HCT116 (cell line): ENCODE results near the gene HSP90AB1. TPM values are rescaled to one million over a fixed set of nuclear protein-coding genes. Genes with fewer than 3 reads are reported as not detected.

Experiments used
- ATAC-seq: fragments of 200-7000 bp; cut with Tn5 transposase; 2 replicates; pipeline ENCODE4 v1.9.1; 2020; ENCODE audit warnings: mild to moderate bottlenecking, moderate library complexity
- BruUV-seq: library from RNA; stranded (reverse); fragments of 400-500 nt; replicated peaks from 2 replicates; lab custom pipeline; 2021; lab: Mats Ljungman, UMichigan
- CTCF ChIA-PET: fragments of 300-600 bp; sonication (Branson Sonifier 250); formaldehyde crosslinking; loops from one replicate; lab custom pipeline; 2021; ENCODE audit warnings: antibody characterized with exemption; lab: Charles Lee
- POLR2A ChIA-PET: fragments of 300-600, 350-600 bp; sonication (Branson Sonifier 250); formaldehyde crosslinking; loops from one replicate; lab custom pipeline; 2021; ENCODE audit warnings: antibody characterized with exemption; lab: Charles Lee
- RAD21 ChIA-PET, 2 experiments: fragments of 300-600 bp; sonication (Branson Sonifier 250); formaldehyde crosslinking; loops; one replicate each; lab custom pipeline; 2023; ENCODE audit warnings: low total read pairs in 2 of 2; ENCODE audit not compliant: uncharacterized antibody in 2 of 2, unreplicated experiment in 2 of 2, low non-redundant PET in 1 of 2; lab: Charles Lee
- DNase-seq: peaks from one replicate; pipeline ENCODE4 v3.0.0-alpha.2; 2010; ENCODE audit warnings: low read depth, low spot score
- H2AFZ ChIP-seq: fragments of 200-600 bp; shearing (Covaris generic), sonication (generic); 2 replicates; pipeline ENCODE4 v1.6.1; 2017; ENCODE audit warnings: low read depth, mixed run types, mixed read lengths, antibody characterized with exemption, low read length; ENCODE audit not compliant: poor library complexity, severe bottlenecking
- H3K27ac ChIP-seq: 2 replicates; pipeline ENCODE4 v1.5.1; 2012; ENCODE audit warnings: low read depth, low read length
- H3K27me3 ChIP-seq: fragments of 200-600 bp; sonication (generic); 2 replicates; pipeline ENCODE4 v1.6.1; 2016; ENCODE audit warnings: mixed run types, low read length, mixed read lengths; ENCODE audit not compliant: insufficient read depth
- H3K36me3 ChIP-seq, 2 experiments: fragments of 200-500 bp in 1 of 2; fragments of 200-600 bp in 1 of 2; sonication (Bioruptor generic) in 1 of 2; sonication (generic) in 1 of 2; 2 replicates each; pipeline versions ENCODE4 v1.5.1 to v1.6.1; 2014 to 2016; ENCODE audit warnings: low read length in 2 of 2, inconsistent platforms in 1 of 2, mixed read lengths in 1 of 2, mixed run types in 1 of 2; ENCODE audit not compliant: insufficient read depth in 2 of 2, control insufficient read depth in 1 of 2
- H3K4me1 ChIP-seq, 2 experiments: fragments of 200-600 bp in 1 of 2; sonication (generic) in 1 of 2; 2 replicates each; pipeline versions ENCODE4 v1.5.1 to v1.6.1; 2012 to 2017; ENCODE audit warnings: low read length in 2 of 2, inconsistent platforms in 1 of 2, mild to moderate bottlenecking in 1 of 2, mixed read lengths in 1 of 2, mixed run types in 1 of 2, moderate library complexity in 1 of 2; ENCODE audit not compliant: insufficient read depth in 2 of 2, control insufficient read depth in 1 of 2
- H3K4me2 ChIP-seq: fragments of 200-600 bp; sonication (generic); 2 replicates; pipeline ENCODE4 v1.6.1; 2017; ENCODE audit warnings: mixed run types, low read length, mixed read lengths
- H3K4me3 ChIP-seq, 2 experiments: fragments of 200-600 bp in 1 of 2; sonication (generic) in 1 of 2; replicated peaks in 1 of 2; 2 replicates each; pipeline ENCODE4 v1.5.1; 2011 to 2016; ENCODE audit warnings: low read length in 2 of 2, control low read depth in 1 of 2, low read depth in 1 of 2, mild to moderate bottlenecking in 1 of 2, mixed read lengths in 1 of 2, mixed run types in 1 of 2
- H3K79me2 ChIP-seq: fragments of 200-600 bp; sonication (generic); 2 replicates; pipeline ENCODE4 v1.6.1; 2017; ENCODE audit warnings: mild to moderate bottlenecking, mixed run types, low read length, moderate library complexity, mixed read lengths; ENCODE audit not compliant: insufficient read depth
- H3K9ac ChIP-seq: fragments of 200-600 bp; sonication (generic); 2 replicates; pipeline ENCODE4 v1.6.1; 2016; ENCODE audit warnings: low read length, mixed read lengths
- H3K9me2 ChIP-seq: fragments of 200-600 bp; sonication (generic), shearing (Covaris generic); 2 replicates; pipeline ENCODE4 v1.6.1; 2017; ENCODE audit warnings: mixed run types, mild to moderate bottlenecking, moderate library complexity; ENCODE audit not compliant: insufficient read depth
- H3K9me3 ChIP-seq, 2 experiments: fragments of 200-500 bp in 1 of 2; fragments of 200-600 bp in 1 of 2; sonication (Bioruptor generic) in 1 of 2; sonication (generic) in 1 of 2; 2 replicates each; pipeline ENCODE4 v1.6.1; 2014 to 2017; ENCODE audit warnings: low read length in 2 of 2, mixed read lengths in 2 of 2, inconsistent platforms in 1 of 2, low read depth in 1 of 2, mild to moderate bottlenecking in 1 of 2, mixed run types in 1 of 2, moderate library complexity in 1 of 2; ENCODE audit not compliant: control insufficient read depth in 1 of 2, insufficient read depth in 1 of 2
- H4K20me1 ChIP-seq: fragments of 200-600 bp; sonication (generic), shearing (Covaris generic); 2 replicates; pipeline ENCODE4 v1.6.1; 2017; ENCODE audit warnings: mixed run types, mild to moderate bottlenecking, moderate library complexity; ENCODE audit not compliant: insufficient read depth
- ATF3 ChIP-seq: IDR thresholded peaks from 2 replicates; pipeline ENCODE4 v1.6.1; 2012
- CBX3 ChIP-seq: IDR thresholded peaks from 2 replicates; pipeline ENCODE4 v1.6.1; 2012; ENCODE audit warnings: low read depth
- CEBPB ChIP-seq: IDR thresholded peaks from 2 replicates; pipeline ENCODE4 v1.6.1; 2012; ENCODE audit warnings: low read depth
- CTCF ChIP-seq, 3 experiments: fragments of 200-600 bp in 1 of 3; sonication (generic) in 1 of 3; IDR thresholded peaks in 2 of 3; conservative IDR thresholded peaks in 1 of 3; 2 replicates each; pipeline ENCODE4 v1.5.1; 2012 to 2017; ENCODE audit warnings: low read depth in 2 of 3, low read length in 2 of 3, antibody characterized with exemption in 1 of 3, borderline replicate concordance in 1 of 3, control low read depth in 1 of 3, mild to moderate bottlenecking in 1 of 3, mixed read lengths in 1 of 3, mixed run types in 1 of 3, moderate library complexity in 1 of 3; ENCODE audit not compliant: insufficient read depth in 1 of 3
- ELF1 ChIP-seq: IDR thresholded peaks from 2 replicates; pipeline ENCODE4 v1.6.1; 2012; ENCODE audit warnings: low read depth, borderline replicate concordance
- EZH2 ChIP-seq: fragments of 200-600 bp; sonication (generic); IDR thresholded peaks from 2 replicates; pipeline ENCODE4 v1.6.1; 2017; ENCODE audit warnings: antibody characterized with exemption, mixed run types
- EZH2phosphoT487 ChIP-seq: fragments of 200-600 bp; IDR thresholded peaks from 2 replicates; pipeline ENCODE4 v1.6.1; 2018; ENCODE audit warnings: antibody characterized with exemption, borderline replicate concordance
- FOSL1 ChIP-seq: IDR thresholded peaks from 2 replicates; pipeline ENCODE4 v1.6.1; 2012; ENCODE audit warnings: low read depth
- JUND ChIP-seq: IDR thresholded peaks from 2 replicates; pipeline ENCODE4 v1.6.1; 2012
- POLR2A ChIP-seq: IDR thresholded peaks from 2 replicates; pipeline ENCODE4 v1.7.0; 2011; ENCODE audit warnings: borderline replicate concordance; ENCODE audit not compliant: insufficient read depth, insufficient read length; ENCODE audit errors: extremely low read depth
- POLR2AphosphoS5 ChIP-seq: IDR thresholded peaks from 2 replicates; pipeline ENCODE4 v1.6.1; 2011; ENCODE audit warnings: mild to moderate bottlenecking, low read depth, low read length, moderate library complexity
- REST ChIP-seq: IDR thresholded peaks from 2 replicates; pipeline ENCODE4 v1.6.1; 2012; ENCODE audit warnings: low read depth
- SIN3A ChIP-seq: IDR thresholded peaks from 2 replicates; pipeline ENCODE4 v1.6.1; 2012; ENCODE audit warnings: low read depth
- TCF7L2 ChIP-seq: IDR thresholded peaks from 2 replicates; pipeline ENCODE4 v1.7.0; 2011; ENCODE audit warnings: borderline replicate concordance, inconsistent platforms; ENCODE audit not compliant: insufficient read depth, insufficient read length; ENCODE audit errors: extremely low read depth
- YY1 ChIP-seq: IDR thresholded peaks from 2 replicates; pipeline ENCODE4 v1.6.1; 2011; ENCODE audit warnings: low read length, low read depth, moderate library complexity, mild to moderate bottlenecking; ENCODE audit not compliant: insufficient replicate concordance; ENCODE audit errors: extremely low read depth
- ZBTB33 ChIP-seq: IDR thresholded peaks from 2 replicates; pipeline ENCODE4 v1.6.1; 2011; ENCODE audit warnings: mild to moderate bottlenecking, low read length, moderate library complexity; ENCODE audit not compliant: insufficient replicate concordance; ENCODE audit errors: extremely low read depth
- ZNF274 ChIP-seq: fragments of 200-500 bp; sonication (Bioruptor generic); IDR thresholded peaks from 2 replicates; pipeline ENCODE4 v1.6.1; 2014; ENCODE audit warnings: mild to moderate bottlenecking, low read depth, low read length, inconsistent platforms
- intact Hi-C: fragments of 100-400 bp; cut with micrococcal nuclease; formaldehyde crosslinking; loops from 2 replicates; pipeline ENCODE4 v1.10.0; 2022
- total RNA-seq: library from RNA; stranded (reverse); gene quantifications from one replicate; pipeline ENCODE4 v1.2.1, GENCODE V29; 2021; ENCODE audit not compliant: unreplicated experiment

The HSP90AB1 gene
- total RNA-seq, 1 experiment from 2014 or later, result 2,554 TPM

- ChIA-PET RAD21 (no interaction called here), POLR2A (no interaction called here), CTCF (no interaction called here)
- Histone ChIP-seq H2AFZ (no peak overlapping the region), H3K4me3 (no peak overlapping the region), H3K79me2 (peaks cover 36% of the 10 kb centered on the region), H4K20me1 (peaks cover 2% of the 10 kb centered on the region; the same call in 1 of the 2 replicates), H3K36me3 (peaks cover 4 to 10% of the 10 kb centered on the region in 2 experiments; a peak in 2 of 4 replicates), H3K9me2 (no peaks in the 10 kb centered on the region), H3K27ac (no peak overlapping the region), H3K4me2 (no peak overlapping the region), H3K4me1 (peaks cover 10 to 39% of the 10 kb centered on the region in 2 experiments), H3K27me3 (no peaks in the 10 kb centered on the region), H3K9ac (no peak overlapping the region), H3K9me3 (no peaks in the 10 kb centered on the region)
- DNase-seq (no peak), ATAC-seq (no peak)
- no TSS peak for BruUV-seq
- TF ChIP-seq POLR2A (no peak), EZH2 (no peak), FOSL1 (no peak), POLR2AphosphoS5 (no peak), CEBPB (no peak), ATF3 (no peak), SIN3A (no peak), CBX3 (no peak), CTCF (IDR thresholded peaks at IDR 0.05 in 2 of 3, conservative IDR thresholded peaks at IDR 0.05 in 1 of 3; ENCODE audit: borderline replicate concordance in 1 of 3, insufficient read depth in 1 of 3, low read depth in 2 of 3, low read length in 2 of 3) (no peak), ZBTB33 (no peak), ELF1 (no peak), YY1 (no peak), REST (no peak), TCF7L2 (no peak), EZH2phosphoT487 (no peak), ZNF274 (no peak), JUND (no peak)
- intact Hi-C loops, result no loop called here
Measured at GRCh38 chr6:44260451-44261297, 13.8 kb downstream of the HSP90AB1 start.
